ENCODE data around the gene SECISBP2. TPM values are rescaled to one million over a fixed set of nuclear protein-coding genes. Genes with fewer than 3 reads are reported as not detected.

The SECISBP2 gene
- total RNA-seq, 1 donor, result 30.8 TPM

DNA sequence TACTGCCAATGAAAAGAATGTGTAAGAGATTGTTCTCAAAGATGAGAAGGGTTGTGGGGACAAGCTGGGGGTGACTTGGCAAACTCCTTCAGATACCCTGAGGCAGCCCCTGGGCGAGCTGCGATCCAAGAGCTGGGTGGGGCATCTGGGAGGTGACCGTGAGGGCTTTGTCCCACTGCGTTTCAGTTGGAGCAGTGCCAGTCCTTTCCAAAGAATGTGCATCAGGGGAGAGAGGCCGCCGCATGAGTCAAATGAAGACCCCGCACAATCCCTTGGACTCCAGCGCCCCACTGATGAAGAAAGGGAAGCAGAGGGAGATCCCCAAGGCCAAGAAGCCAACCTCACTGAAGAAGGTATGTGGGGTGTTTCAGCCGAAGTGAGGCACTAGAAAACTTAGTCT lies 28.4 kb downstream of the SECISBP2 start:
- peaks cover 2% of the 10 kb centered on the region for H4K20me1 ChIP-seq (ENCODE audit: insufficient read depth, low read length)
- no peak overlapping the region for H3K27ac ChIP-seq (ENCODE audit: low read depth, low read length)
- no peaks in the 10 kb centered on the region for H3K79me2 ChIP-seq (ENCODE audit: insufficient read depth, low read length)
- H2AFZ ChIP-seq (ENCODE audit: low read length), result no peak overlapping the region
- TF ChIP-seq, protein P1, sequence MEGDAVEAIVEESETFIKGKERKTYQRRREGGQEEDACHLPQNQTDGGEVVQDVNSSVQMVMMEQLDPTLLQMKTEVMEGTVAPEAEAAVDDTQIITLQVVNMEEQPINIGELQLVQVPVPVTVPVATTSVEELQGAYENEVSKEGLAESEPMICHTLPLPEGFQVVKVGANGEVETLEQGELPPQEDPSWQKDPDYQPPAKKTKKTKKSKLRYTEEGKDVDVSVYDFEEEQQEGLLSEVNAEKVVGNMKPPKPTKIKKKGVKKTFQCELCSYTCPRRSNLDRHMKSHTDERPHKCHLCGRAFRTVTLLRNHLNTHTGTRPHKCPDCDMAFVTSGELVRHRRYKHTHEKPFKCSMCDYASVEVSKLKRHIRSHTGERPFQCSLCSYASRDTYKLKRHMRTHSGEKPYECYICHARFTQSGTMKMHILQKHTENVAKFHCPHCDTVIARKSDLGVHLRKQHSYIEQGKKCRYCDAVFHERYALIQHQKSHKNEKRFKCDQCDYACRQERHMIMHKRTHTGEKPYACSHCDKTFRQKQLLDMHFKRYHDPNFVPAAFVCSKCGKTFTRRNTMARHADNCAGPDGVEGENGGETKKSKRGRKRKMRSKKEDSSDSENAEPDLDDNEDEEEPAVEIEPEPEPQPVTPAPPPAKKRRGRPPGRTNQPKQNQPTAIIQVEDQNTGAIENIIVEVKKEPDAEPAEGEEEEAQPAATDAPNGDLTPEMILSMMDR (IDR thresholded peaks at IDR 0.05; ENCODE audit: extremely low read depth, low read depth, low read length), result no peak
- no peaks in the 10 kb centered on the region for H3K27me3 ChIP-seq (ENCODE audit: insufficient read depth, low read length)
- H3K4me2 ChIP-seq (ENCODE audit: insufficient read depth, low read length), result no peak overlapping the region
- no peaks in the 10 kb centered on the region for H3K9me3 ChIP-seq (ENCODE audit: low read depth, low read length)
- H3K36me3 ChIP-seq (ENCODE audit: insufficient read depth, low read length), result peaks cover 79% of the 10 kb centered on the region
- no peak for DNase-seq (ENCODE audit: insufficient read length, low spot score, missing footprints)
- H3K4me3 ChIP-seq (ENCODE audit: insufficient read depth, low read length), result no peak overlapping the region
- no peaks in the 10 kb centered on the region for H3K4me1 ChIP-seq (ENCODE audit: insufficient read depth, low read length)

DNA sequence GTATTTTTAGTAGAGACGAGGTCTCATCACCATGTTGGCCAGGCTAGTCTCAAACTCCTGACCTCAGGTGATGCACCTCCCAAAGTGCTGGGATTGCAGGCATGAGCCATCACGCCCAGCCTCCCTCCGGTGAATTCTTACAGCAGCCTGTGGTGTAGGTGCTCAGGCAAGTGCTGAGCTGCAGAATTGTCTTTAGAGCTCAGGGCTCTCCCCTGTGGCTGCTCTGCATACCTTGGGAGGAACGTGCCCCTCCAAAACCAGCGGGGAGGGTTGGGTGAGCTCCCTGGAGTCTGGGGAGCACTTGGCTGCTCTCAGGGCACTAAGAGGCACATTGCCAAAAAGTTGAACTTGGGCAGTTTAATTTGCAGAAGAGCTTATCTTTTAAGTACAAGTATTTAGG lies 29.4 kb downstream of the SECISBP2 start:
- Histone ChIP-seq H3K79me2 (ENCODE audit: insufficient read depth, low read length) (no peaks in the 10 kb centered on the region), H3K27ac (ENCODE audit: low read depth, low read length) (no peak overlapping the region), H3K27me3 (ENCODE audit: insufficient read depth, low read length) (no peaks in the 10 kb centered on the region), H3K4me3 (ENCODE audit: insufficient read depth, low read length) (no peak overlapping the region), H2AFZ (ENCODE audit: low read length) (no peak overlapping the region), H3K4me1 (ENCODE audit: insufficient read depth, low read length) (no peaks in the 10 kb centered on the region), H3K4me2 (ENCODE audit: insufficient read depth, low read length) (no peak overlapping the region), H3K36me3 (ENCODE audit: insufficient read depth, low read length) (peaks cover 77% of the 10 kb centered on the region), H4K20me1 (ENCODE audit: insufficient read depth, low read length) (peaks cover 2% of the 10 kb centered on the region), H3K9me3 (ENCODE audit: low read depth, low read length) (no peaks in the 10 kb centered on the region)
- DNase-seq (ENCODE audit: insufficient read length, low spot score, missing footprints), result no peak
- TF ChIP-seq, protein P1 (IDR thresholded peaks at IDR 0.05; ENCODE audit: extremely low read depth, low read depth, low read length), result no peak

DNA sequence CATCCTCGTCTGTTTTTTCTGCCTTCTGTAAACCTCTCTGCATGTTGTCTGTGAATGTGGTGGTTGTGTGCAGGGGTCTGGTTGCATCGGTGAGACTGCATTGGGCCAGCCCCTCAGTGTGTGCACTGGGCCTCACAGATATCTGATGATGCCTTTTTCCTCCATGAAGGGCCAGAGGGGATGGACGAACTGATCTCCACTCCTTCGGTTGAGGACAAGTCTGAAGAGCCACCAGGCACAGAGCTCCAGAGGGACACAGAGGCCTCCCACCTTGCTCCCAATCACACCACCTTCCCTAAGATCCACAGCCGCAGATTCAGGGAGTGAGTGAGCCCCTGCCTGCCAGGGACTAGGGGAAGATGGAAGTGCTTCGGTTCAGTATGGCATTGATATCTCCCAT lies 31.3 kb downstream of the SECISBP2 start:
- Histone ChIP-seq H3K36me3 (ENCODE audit: insufficient read depth, low read length) (peaks cover 76% of the 10 kb centered on the region), H3K4me1 (ENCODE audit: insufficient read depth, low read length) (no peaks in the 10 kb centered on the region), H3K4me2 (ENCODE audit: insufficient read depth, low read length) (no peak overlapping the region), H3K9me3 (ENCODE audit: low read depth, low read length) (no peaks in the 10 kb centered on the region), H3K4me3 (ENCODE audit: insufficient read depth, low read length) (no peak overlapping the region), H3K79me2 (ENCODE audit: insufficient read depth, low read length) (peaks cover 2% of the 10 kb centered on the region), H3K27me3 (ENCODE audit: insufficient read depth, low read length) (no peaks in the 10 kb centered on the region), H2AFZ (ENCODE audit: low read length) (no peak overlapping the region), H4K20me1 (ENCODE audit: insufficient read depth, low read length) (peaks cover 2% of the 10 kb centered on the region), H3K27ac (ENCODE audit: low read depth, low read length) (no peak overlapping the region)
- DNase-seq (ENCODE audit: insufficient read length, low spot score, missing footprints), result no peak
- TF ChIP-seq, protein P1 (IDR thresholded peaks at IDR 0.05; ENCODE audit: extremely low read depth, low read depth, low read length), result no peak

DNA sequence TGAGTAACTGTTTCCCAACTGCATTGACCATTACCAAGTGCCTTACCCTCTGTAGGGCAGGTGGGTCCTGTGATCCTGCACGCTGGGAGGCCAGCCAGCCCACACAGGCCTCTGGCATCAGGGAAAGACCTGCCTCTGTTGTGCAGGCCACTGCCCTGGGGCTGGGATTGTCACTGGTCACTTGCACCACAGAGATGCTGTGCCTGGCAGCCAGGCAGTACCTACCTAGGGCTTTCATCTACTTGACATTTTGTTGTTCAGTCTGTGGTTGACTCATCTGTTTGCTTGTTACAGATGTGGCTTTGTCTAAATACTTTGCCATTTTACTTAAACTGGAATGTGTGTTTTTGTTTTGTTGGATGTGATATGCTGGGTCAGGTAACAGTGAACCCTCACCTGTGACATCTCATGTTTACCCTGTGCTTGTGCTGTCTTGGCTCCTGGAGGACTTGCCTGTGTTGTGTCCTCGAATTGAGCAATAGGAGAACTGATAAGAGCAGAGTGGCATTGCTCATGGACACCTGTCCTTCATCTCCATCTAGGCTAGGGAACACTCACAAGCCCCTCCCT lies 32.8 kb downstream of the SECISBP2 start:
- Histone ChIP-seq H3K4me1 (ENCODE audit: insufficient read depth, low read length) (no peaks in the 10 kb centered on the region), H3K27ac (ENCODE audit: low read depth, low read length) (no peak overlapping the region), H3K79me2 (ENCODE audit: insufficient read depth, low read length) (peaks cover 2% of the 10 kb centered on the region), H3K27me3 (ENCODE audit: insufficient read depth, low read length) (no peaks in the 10 kb centered on the region), H4K20me1 (ENCODE audit: insufficient read depth, low read length) (peaks cover 2% of the 10 kb centered on the region), H2AFZ (ENCODE audit: low read length) (no peak overlapping the region), H3K36me3 (ENCODE audit: insufficient read depth, low read length) (peaks cover 79% of the 10 kb centered on the region), H3K9me3 (ENCODE audit: low read depth, low read length) (no peaks in the 10 kb centered on the region), H3K4me3 (ENCODE audit: insufficient read depth, low read length) (no peak overlapping the region), H3K4me2 (ENCODE audit: insufficient read depth, low read length) (no peak overlapping the region)
- DNase-seq (ENCODE audit: insufficient read length, low spot score, missing footprints), result no peak
- TF ChIP-seq, protein P1 (IDR thresholded peaks at IDR 0.05; ENCODE audit: extremely low read depth, low read depth, low read length), result no peak
